HCT116 (cell line): ENCODE results near the gene SETD2. TPM values are rescaled to one million over a fixed set of nuclear protein-coding genes. Genes with fewer than 3 reads are reported as not detected.

Experiments
- ATAC-seq: fragments of 200-7000 bp; cut with Tn5 transposase; 2 replicates; pipeline ENCODE4 v1.9.1; 2020; ENCODE audit warnings: mild to moderate bottlenecking, moderate library complexity
- BruUV-seq: library from RNA; stranded (reverse); fragments of 400-500 nt; replicated peaks from 2 replicates; lab custom pipeline; 2021; lab: Mats Ljungman, UMichigan
- CTCF ChIA-PET: fragments of 300-600 bp; sonication (Branson Sonifier 250); formaldehyde crosslinking; loops from one replicate; lab custom pipeline; 2021; ENCODE audit warnings: antibody characterized with exemption; lab: Charles Lee
- POLR2A ChIA-PET: fragments of 300-600, 350-600 bp; sonication (Branson Sonifier 250); formaldehyde crosslinking; loops from one replicate; lab custom pipeline; 2021; ENCODE audit warnings: antibody characterized with exemption; lab: Charles Lee
- RAD21 ChIA-PET, 2 experiments: fragments of 300-600 bp; sonication (Branson Sonifier 250); formaldehyde crosslinking; loops; one replicate each; lab custom pipeline; 2023; ENCODE audit warnings: low total read pairs in 2 of 2; ENCODE audit not compliant: uncharacterized antibody in 2 of 2, unreplicated experiment in 2 of 2, low non-redundant PET in 1 of 2; lab: Charles Lee
- DNase-seq: peaks from one replicate; pipeline ENCODE4 v3.0.0-alpha.2; 2010; ENCODE audit warnings: low read depth, low spot score
- H2AFZ ChIP-seq: fragments of 200-600 bp; shearing (Covaris generic), sonication (generic); 2 replicates; pipeline ENCODE4 v1.6.1; 2017; ENCODE audit warnings: low read depth, mixed run types, mixed read lengths, antibody characterized with exemption, low read length; ENCODE audit not compliant: poor library complexity, severe bottlenecking
- H3K27ac ChIP-seq: 2 replicates; pipeline ENCODE4 v1.5.1; 2012; ENCODE audit warnings: low read depth, low read length
- H3K27me3 ChIP-seq: fragments of 200-600 bp; sonication (generic); 2 replicates; pipeline ENCODE4 v1.6.1; 2016; ENCODE audit warnings: mixed run types, low read length, mixed read lengths; ENCODE audit not compliant: insufficient read depth
- H3K36me3 ChIP-seq, 2 experiments: fragments of 200-500 bp in 1 of 2; fragments of 200-600 bp in 1 of 2; sonication (Bioruptor generic) in 1 of 2; sonication (generic) in 1 of 2; 2 replicates each; pipeline versions ENCODE4 v1.5.1 to v1.6.1; 2014 to 2016; ENCODE audit warnings: low read length in 2 of 2, inconsistent platforms in 1 of 2, mixed read lengths in 1 of 2, mixed run types in 1 of 2; ENCODE audit not compliant: insufficient read depth in 2 of 2, control insufficient read depth in 1 of 2
- H3K4me1 ChIP-seq, 2 experiments: fragments of 200-600 bp in 1 of 2; sonication (generic) in 1 of 2; 2 replicates each; pipeline versions ENCODE4 v1.5.1 to v1.6.1; 2012 to 2017; ENCODE audit warnings: low read length in 2 of 2, inconsistent platforms in 1 of 2, mild to moderate bottlenecking in 1 of 2, mixed read lengths in 1 of 2, mixed run types in 1 of 2, moderate library complexity in 1 of 2; ENCODE audit not compliant: insufficient read depth in 2 of 2, control insufficient read depth in 1 of 2
- H3K4me2 ChIP-seq: fragments of 200-600 bp; sonication (generic); 2 replicates; pipeline ENCODE4 v1.6.1; 2017; ENCODE audit warnings: mixed run types, low read length, mixed read lengths
- H3K4me3 ChIP-seq, 2 experiments: fragments of 200-600 bp in 1 of 2; sonication (generic) in 1 of 2; replicated peaks in 1 of 2; 2 replicates each; pipeline ENCODE4 v1.5.1; 2011 to 2016; ENCODE audit warnings: low read length in 2 of 2, control low read depth in 1 of 2, low read depth in 1 of 2, mild to moderate bottlenecking in 1 of 2, mixed read lengths in 1 of 2, mixed run types in 1 of 2
- H3K79me2 ChIP-seq: fragments of 200-600 bp; sonication (generic); 2 replicates; pipeline ENCODE4 v1.6.1; 2017; ENCODE audit warnings: mild to moderate bottlenecking, mixed run types, low read length, moderate library complexity, mixed read lengths; ENCODE audit not compliant: insufficient read depth
- H3K9ac ChIP-seq: fragments of 200-600 bp; sonication (generic); 2 replicates; pipeline ENCODE4 v1.6.1; 2016; ENCODE audit warnings: low read length, mixed read lengths
- H3K9me2 ChIP-seq: fragments of 200-600 bp; sonication (generic), shearing (Covaris generic); 2 replicates; pipeline ENCODE4 v1.6.1; 2017; ENCODE audit warnings: mixed run types, mild to moderate bottlenecking, moderate library complexity; ENCODE audit not compliant: insufficient read depth
- H3K9me3 ChIP-seq, 2 experiments: fragments of 200-500 bp in 1 of 2; fragments of 200-600 bp in 1 of 2; sonication (Bioruptor generic) in 1 of 2; sonication (generic) in 1 of 2; 2 replicates each; pipeline ENCODE4 v1.6.1; 2014 to 2017; ENCODE audit warnings: low read length in 2 of 2, mixed read lengths in 2 of 2, inconsistent platforms in 1 of 2, low read depth in 1 of 2, mild to moderate bottlenecking in 1 of 2, mixed run types in 1 of 2, moderate library complexity in 1 of 2; ENCODE audit not compliant: control insufficient read depth in 1 of 2, insufficient read depth in 1 of 2
- H4K20me1 ChIP-seq: fragments of 200-600 bp; sonication (generic), shearing (Covaris generic); 2 replicates; pipeline ENCODE4 v1.6.1; 2017; ENCODE audit warnings: mixed run types, mild to moderate bottlenecking, moderate library complexity; ENCODE audit not compliant: insufficient read depth
- CBX3 ChIP-seq: IDR thresholded peaks from 2 replicates; pipeline ENCODE4 v1.6.1; 2012; ENCODE audit warnings: low read depth
- CEBPB ChIP-seq: IDR thresholded peaks from 2 replicates; pipeline ENCODE4 v1.6.1; 2012; ENCODE audit warnings: low read depth
- EGR1 ChIP-seq: IDR thresholded peaks from 2 replicates; pipeline ENCODE4 v1.6.1; 2012; ENCODE audit warnings: low read depth
- EZH2 ChIP-seq: fragments of 200-600 bp; sonication (generic); IDR thresholded peaks from 2 replicates; pipeline ENCODE4 v1.6.1; 2017; ENCODE audit warnings: antibody characterized with exemption, mixed run types
- JUND ChIP-seq: IDR thresholded peaks from 2 replicates; pipeline ENCODE4 v1.6.1; 2012
- POLR2A ChIP-seq: IDR thresholded peaks from 2 replicates; pipeline ENCODE4 v1.7.0; 2011; ENCODE audit warnings: borderline replicate concordance; ENCODE audit not compliant: insufficient read depth, insufficient read length; ENCODE audit errors: extremely low read depth
- POLR2AphosphoS5 ChIP-seq: IDR thresholded peaks from 2 replicates; pipeline ENCODE4 v1.6.1; 2011; ENCODE audit warnings: mild to moderate bottlenecking, low read depth, low read length, moderate library complexity
- RAD21 ChIP-seq: IDR thresholded peaks from 2 replicates; pipeline ENCODE4 v1.6.1; 2012; ENCODE audit warnings: low read depth, mild to moderate bottlenecking
- SIN3A ChIP-seq: IDR thresholded peaks from 2 replicates; pipeline ENCODE4 v1.6.1; 2012; ENCODE audit warnings: low read depth
- SP1 ChIP-seq: IDR thresholded peaks from 2 replicates; pipeline ENCODE4 v1.6.1; 2012; ENCODE audit warnings: low read depth
- SRF ChIP-seq: IDR thresholded peaks from 2 replicates; pipeline ENCODE4 v1.6.1; 2012; ENCODE audit warnings: low read depth
- YY1 ChIP-seq: IDR thresholded peaks from 2 replicates; pipeline ENCODE4 v1.6.1; 2011; ENCODE audit warnings: low read length, low read depth, moderate library complexity, mild to moderate bottlenecking; ENCODE audit not compliant: insufficient replicate concordance; ENCODE audit errors: extremely low read depth
- intact Hi-C: fragments of 100-400 bp; cut with micrococcal nuclease; formaldehyde crosslinking; loops from 2 replicates; pipeline ENCODE4 v1.10.0; 2022
- total RNA-seq: library from RNA; stranded (reverse); gene quantifications from one replicate; pipeline ENCODE4 v1.2.1, GENCODE V29; 2021; ENCODE audit not compliant: unreplicated experiment
- TF ChIP-seq, protein P1 (sequence below): IDR thresholded peaks from 2 replicates; pipeline ENCODE4 v1.6.1; 2011; ENCODE audit warnings: mild to moderate bottlenecking, low read length, moderate library complexity; ENCODE audit not compliant: insufficient replicate concordance; ENCODE audit errors: extremely low read depth
- TF ChIP-seq, protein P2 (sequence below): IDR thresholded peaks from 2 replicates; pipeline ENCODE4 v1.6.1; 2012; ENCODE audit warnings: low read depth
- TF ChIP-seq, protein P3 (sequence below): IDR thresholded peaks from 2 replicates; pipeline ENCODE4 v1.6.1; 2012

Gene SETD2
- total RNA-seq, 1 experiment from 2014 or later, result 33.0 TPM

DNA sequence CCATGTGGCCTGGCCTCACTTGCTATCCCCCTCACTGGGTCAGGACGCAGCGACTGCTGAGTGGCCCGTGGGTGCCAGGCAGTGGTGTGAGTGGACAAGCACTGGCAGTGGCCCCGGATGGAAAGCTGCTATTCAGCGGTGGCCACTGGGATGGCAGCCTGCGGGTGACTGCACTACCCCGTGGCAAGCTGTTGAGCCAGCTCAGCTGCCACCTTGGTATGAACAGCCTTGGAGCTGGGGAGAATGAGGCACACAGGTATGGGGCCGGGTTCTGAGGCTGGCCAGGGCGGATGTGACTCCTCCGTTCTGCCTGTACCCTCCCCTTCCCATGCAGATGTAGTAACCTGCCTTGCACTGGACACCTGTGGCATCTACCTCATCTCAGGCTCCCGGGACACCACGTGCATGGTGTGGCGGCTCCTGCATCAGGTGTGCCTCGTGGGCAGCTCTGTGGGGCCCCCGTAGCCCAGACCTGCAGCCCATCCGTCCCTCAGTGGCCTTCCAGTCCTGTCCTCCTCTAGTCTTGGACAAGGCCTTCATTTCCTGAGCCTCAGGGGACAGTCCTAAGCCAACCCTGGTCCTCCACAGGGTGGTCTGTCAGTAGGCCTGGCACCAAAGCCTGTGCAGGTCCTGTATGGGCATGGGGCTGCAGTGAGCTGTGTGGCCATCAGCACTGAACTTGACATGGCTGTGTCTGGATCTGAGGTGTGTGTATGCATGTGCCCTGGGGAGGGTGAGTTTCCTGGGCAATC is 156.3 kb downstream of the SETD2 start:
- TF ChIP-seq RAD21 (no peak), CEBPB (no peak), SP1 (no peak), JUND (no peak)
- Histone ChIP-seq H3K36me3 (peaks cover 6 to 15% of the 10 kb centered on the region in 2 experiments; a peak in 3 of 4 replicates), H3K79me2 (no peaks in the 10 kb centered on the region), H3K9me3 (no peaks in the 10 kb centered on the region), H2AFZ (no peak overlapping the region), H3K27me3 (no peaks in the 10 kb centered on the region), H3K9ac (no peak overlapping the region), H3K9me2 (no peaks in the 10 kb centered on the region), H3K4me1 (no peaks in the 10 kb centered on the region), H3K4me2 (no peak overlapping the region), H4K20me1 (no peaks in the 10 kb centered on the region), H3K4me3 (no peak overlapping the region), H3K27ac (no peak overlapping the region)
- no TSS peak for BruUV-seq
- RAD21 ChIA-PET, result no interaction called here
- DNase-seq (no peak), ATAC-seq (no peak)
- CTCF ChIA-PET, result no interaction called here
- intact Hi-C loops, result no loop called here
- POLR2A ChIA-PET, result no interaction called here

GRCh38 chr3:47007001-47007400 is 156.9 kb downstream of the SETD2 start:
- no peak overlapping the region for H3K9ac ChIP-seq
- no peaks in the 10 kb centered on the region for H4K20me1 ChIP-seq
- no TSS peak for BruUV-seq
- H3K79me2 ChIP-seq, result no peaks in the 10 kb centered on the region
- RAD21 ChIA-PET, result no interaction called here
- no peaks in the 10 kb centered on the region for H3K27me3 ChIP-seq
- TF ChIP-seq, protein P1, sequence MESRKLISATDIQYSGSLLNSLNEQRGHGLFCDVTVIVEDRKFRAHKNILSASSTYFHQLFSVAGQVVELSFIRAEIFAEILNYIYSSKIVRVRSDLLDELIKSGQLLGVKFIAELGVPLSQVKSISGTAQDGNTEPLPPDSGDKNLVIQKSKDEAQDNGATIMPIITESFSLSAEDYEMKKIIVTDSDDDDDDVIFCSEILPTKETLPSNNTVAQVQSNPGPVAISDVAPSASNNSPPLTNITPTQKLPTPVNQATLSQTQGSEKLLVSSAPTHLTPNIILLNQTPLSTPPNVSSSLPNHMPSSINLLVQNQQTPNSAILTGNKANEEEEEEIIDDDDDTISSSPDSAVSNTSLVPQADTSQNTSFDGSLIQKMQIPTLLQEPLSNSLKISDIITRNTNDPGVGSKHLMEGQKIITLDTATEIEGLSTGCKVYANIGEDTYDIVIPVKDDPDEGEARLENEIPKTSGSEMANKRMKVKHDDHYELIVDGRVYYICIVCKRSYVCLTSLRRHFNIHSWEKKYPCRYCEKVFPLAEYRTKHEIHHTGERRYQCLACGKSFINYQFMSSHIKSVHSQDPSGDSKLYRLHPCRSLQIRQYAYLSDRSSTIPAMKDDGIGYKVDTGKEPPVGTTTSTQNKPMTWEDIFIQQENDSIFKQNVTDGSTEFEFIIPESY, result no peak
- TF ChIP-seq EZH2 (no peak), CBX3 (no peak), POLR2A (no peak), SRF (no peak), YY1 (no peak), POLR2AphosphoS5 (no peak), SIN3A (no peak), EGR1 (no peak), SP1 (no peak)
- TF ChIP-seq, protein P2, sequence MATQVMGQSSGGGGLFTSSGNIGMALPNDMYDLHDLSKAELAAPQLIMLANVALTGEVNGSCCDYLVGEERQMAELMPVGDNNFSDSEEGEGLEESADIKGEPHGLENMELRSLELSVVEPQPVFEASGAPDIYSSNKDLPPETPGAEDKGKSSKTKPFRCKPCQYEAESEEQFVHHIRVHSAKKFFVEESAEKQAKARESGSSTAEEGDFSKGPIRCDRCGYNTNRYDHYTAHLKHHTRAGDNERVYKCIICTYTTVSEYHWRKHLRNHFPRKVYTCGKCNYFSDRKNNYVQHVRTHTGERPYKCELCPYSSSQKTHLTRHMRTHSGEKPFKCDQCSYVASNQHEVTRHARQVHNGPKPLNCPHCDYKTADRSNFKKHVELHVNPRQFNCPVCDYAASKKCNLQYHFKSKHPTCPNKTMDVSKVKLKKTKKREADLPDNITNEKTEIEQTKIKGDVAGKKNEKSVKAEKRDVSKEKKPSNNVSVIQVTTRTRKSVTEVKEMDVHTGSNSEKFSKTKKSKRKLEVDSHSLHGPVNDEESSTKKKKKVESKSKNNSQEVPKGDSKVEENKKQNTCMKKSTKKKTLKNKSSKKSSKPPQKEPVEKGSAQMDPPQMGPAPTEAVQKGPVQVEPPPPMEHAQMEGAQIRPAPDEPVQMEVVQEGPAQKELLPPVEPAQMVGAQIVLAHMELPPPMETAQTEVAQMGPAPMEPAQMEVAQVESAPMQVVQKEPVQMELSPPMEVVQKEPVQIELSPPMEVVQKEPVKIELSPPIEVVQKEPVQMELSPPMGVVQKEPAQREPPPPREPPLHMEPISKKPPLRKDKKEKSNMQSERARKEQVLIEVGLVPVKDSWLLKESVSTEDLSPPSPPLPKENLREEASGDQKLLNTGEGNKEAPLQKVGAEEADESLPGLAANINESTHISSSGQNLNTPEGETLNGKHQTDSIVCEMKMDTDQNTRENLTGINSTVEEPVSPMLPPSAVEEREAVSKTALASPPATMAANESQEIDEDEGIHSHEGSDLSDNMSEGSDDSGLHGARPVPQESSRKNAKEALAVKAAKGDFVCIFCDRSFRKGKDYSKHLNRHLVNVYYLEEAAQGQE, result no peak
- TF ChIP-seq, protein P3, sequence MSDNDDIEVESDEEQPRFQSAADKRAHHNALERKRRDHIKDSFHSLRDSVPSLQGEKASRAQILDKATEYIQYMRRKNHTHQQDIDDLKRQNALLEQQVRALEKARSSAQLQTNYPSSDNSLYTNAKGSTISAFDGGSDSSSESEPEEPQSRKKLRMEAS, result no peak
- TF ChIP-seq, all 23 proteins: peak for 0
- DNase-seq (no peak), ATAC-seq (no peak)
- Histone ChIP-seq H3K9me2 (no peaks in the 10 kb centered on the region), H2AFZ (no peak overlapping the region), H3K4me3 (no peak overlapping the region), H3K4me1 (no peaks in the 10 kb centered on the region), H3K27ac (no peak overlapping the region), H3K9me3 (no peaks in the 10 kb centered on the region), H3K36me3 (peaks cover 6 to 15% of the 10 kb centered on the region in 2 experiments; a peak in 3 of 4 replicates), H3K4me2 (no peak overlapping the region)
- ChIA-PET CTCF (no interaction called here), POLR2A (no interaction called here)
- intact Hi-C loops, result no loop called here
